OCI-M2 (cell line): ENCODE data around the gene KIRREL3.

Source experiments
- DNase-seq: peaks from one replicate; lab custom pipeline; 2025; ENCODE audit not compliant: unreplicated experiment; lab: John Stamatoyannopoulos, UW

The KIRREL3 gene

DNA sequence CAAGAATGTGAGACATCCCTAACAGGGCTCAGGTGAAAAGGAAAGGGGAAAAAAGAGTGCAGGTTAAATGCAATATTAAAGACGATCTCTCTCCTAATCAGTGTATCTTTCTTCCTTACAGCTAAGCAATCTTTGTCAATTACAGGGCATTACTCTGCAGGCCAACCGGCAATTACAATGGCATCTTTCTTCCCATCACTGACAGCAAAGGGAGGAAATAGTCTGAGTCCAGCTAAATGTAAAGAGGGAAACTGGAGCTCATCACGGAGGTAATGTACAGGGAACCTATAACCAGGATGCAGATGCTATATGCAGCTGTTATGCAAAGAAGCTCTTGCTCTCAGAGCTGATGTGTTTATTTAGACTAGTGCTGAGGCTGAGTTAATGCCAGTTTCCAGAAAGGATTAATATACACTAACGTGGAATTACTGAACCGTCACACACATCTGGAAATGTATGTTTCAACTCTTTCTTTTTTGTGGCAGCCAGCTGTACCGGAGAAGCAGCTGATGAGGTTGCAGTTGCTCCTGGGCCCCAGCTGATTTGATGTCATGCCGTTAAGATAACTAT is 121.6 kb downstream of the KIRREL3 start:
- DNase-seq: no peak

DNA sequence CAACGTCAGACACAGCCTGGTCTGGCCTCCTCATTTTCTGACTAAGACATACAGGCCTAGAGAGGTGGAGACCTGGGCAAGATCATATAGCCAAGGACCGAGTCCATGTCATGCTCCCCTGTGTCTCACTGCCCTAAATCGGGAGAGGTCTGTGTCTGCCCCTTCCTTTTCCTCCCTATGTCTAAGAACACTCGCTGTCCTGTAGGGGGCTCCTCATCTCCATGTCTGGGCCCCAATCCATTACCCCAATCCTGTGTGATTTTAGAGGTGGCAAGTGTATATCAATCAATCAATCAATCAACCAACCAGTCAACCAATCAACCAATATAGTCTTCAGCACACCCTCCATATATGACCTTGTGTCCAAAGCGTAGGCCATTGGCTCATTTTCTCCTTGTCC is 125.7 kb downstream of the KIRREL3 start:
- DNase-seq: no peak

DNA sequence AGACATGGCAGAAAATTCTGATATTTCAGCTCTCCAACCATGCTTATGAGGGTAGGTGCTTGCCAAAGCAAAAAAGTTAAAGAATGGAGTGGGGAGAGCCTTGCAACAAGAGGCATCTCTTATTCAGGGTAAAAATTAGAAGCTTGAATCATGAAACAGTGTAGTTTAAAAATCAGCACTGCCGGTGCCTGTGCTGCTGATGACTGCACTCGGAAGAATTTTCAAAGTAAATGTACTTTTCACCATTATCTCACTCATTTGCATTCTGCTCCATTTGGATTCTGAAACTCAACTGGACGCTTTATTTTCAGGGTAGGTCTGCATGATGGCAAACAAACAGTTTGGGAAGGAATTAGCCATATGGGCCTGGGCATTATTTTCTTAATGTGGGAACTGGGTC is 126.3 kb downstream of the KIRREL3 start:
- no peak for DNase-seq

DNA sequence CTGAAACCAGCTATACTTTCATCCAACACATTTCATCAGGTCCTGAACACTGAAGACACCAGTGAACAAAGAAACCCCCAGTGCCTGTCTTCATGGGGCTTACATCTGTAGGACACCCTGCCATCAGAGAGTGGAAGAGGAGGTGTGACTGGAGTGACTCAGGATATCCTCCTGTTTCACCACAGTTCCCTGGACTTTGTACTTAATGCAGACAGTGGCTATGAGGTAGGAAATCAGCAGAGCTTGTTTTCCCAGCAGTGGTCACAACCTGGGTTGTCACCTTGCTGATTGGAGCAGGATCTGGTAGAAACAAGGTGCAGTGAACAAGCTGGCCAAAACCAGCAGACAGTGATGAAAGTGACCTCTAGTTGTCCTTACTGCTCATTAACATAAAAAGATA is 128.8 kb downstream of the KIRREL3 start:
- no peak for DNase-seq

DNA sequence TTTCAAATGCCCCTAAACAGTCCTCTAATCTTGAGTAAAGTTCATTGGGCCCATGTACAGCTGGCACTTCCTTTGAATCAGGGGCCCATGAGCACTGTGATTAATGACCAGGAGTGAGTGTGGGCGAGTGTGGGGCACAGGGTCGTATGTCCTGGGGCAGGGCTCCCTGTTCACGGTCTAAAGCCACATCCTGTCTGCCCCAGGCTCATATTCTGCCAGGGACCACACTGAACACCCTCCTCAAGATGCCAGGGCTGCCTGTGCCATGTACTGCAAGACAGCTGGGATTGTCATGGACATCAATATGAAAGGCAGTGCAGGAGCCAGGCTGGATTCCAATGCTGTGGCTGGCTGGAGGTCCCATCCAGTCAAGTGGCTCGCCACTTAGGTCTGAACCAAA is 130.5 kb downstream of the KIRREL3 start:
- DNase-seq: no peak

DNA sequence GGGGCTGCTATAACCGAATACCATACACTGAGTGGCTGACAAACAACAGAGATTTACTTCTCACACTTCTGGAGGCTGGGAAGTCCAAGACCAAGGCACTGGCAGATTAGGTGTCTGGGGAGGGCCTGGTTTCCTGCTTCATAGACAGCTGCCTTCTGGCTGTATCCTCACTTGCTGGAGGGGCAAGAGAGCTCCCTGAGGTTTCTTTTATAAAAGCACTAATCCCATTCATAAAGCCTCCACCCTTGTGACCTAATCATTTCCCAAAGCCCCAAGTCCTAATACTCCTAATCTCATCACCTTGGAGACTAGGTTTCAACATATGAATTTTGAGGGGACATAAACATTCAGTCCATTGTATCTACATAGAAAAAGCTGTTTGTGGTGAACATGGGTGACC is 131.8 kb downstream of the KIRREL3 start:
- DNase-seq: no peak

DNA sequence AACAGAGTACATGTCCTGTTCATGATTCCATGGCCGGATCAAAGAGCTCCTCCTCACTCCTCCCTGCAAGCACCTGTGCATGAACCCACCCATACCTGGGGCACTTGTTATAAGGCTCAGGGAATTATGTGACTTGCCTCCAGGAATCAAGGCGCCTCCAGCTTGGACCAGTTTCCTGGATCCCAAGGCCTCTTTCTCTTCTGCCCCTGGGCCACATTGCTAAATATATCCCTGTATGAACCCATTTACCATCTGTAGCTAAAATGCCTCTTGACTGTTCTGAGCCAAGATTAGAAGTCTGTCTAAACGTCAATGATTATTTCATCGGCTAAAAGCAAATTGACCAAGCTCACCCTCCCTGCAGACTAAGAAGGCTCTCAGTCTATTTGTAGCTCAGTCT is 135.6 kb downstream of the KIRREL3 start:
- no peak for DNase-seq

DNA sequence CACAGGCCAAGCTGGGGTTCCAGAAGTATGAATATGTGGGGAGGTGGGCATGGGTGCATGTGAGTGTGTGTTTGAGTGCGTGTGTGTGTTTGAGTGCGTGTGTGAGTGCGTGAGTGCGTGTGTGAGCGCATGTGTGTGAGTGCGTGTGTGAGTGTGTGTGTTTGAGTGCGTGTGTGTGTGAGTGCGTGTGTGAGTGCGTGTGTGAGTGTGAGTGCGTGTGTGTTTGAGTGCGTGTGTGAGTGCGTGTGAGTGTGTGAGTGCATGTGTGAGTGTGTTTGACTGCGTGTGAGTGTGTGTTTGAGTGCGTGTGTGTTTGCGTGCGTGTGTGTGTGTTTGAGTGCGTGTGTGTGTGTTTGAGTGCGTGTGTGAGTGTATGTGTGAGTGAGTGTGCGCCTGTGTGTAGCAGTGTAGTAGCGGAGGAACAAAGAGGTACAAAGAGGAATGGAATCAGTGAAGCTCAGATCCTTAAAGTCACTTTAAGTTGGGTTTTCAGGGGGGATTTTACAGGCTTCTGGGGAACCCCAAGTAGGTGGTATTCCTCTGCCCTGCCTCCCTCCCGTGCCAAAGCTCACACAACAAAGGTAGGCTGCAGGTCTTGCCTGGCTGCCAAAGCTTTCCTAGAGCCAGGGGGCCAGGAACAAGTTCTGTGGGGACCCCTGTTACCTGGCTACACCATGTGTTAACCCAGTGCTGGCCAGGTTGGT is 137.1 kb downstream of the KIRREL3 start:
- no peak for DNase-seq

DNA sequence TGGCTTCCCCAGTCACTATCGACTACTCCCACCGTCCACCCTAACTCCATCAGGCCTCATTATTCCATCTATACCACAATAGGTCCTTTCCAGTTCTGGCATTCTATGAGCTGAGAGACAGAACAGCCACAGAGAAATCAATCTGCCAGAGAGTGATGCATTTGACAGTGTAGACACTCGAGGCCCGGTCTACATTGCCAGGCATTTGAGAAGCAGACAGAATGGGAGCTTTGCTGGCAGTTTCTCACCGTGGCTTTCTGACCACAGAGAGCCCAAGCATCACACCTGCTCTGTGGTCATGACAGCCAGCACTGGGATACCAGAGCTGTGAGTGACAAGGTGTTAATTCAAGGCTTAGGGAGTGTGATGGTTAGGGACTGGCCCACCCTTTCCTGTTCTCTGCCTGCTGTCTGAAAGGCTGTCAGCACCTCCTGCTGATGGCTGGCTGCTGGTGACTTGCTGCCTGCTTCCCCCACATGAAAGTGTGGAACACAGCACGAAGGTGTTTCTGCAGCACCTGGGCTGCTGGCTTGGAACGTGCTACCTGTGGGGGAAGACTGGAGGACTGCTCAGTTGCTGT is 137.8 kb downstream of the KIRREL3 start:
- no peak for DNase-seq

DNA sequence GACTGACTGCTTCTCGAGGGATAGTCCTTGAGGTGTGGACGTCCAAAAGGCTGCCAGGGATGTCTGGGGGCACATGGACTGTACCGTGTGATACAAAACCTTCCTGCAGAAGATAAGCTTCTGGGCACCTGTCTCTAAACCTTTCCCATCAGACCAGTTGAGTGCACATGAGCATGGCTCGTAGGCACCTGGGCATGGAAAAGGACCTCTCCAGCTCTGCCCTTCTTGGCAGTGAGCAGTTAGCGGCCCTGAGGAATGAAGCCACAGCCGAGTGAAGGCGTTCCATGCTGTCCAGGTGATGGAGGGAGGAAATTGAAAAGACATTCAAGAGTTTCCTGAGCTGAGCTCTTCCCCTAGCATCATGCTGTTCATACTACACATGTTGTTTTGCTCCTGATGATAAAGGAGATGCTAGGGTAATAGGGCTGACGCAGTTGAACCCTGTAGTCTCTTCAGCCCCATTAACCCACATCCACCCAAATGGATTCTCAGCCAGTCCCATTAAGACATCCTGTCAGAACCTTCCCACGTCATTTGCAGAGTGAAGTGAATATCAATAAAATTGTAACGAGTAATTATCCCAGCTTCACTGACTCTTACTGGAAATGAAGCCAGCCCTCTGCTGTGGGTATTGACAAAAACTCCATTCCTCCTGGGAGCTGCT is 138.6 kb downstream of the KIRREL3 start:
- no peak for DNase-seq

DNA sequence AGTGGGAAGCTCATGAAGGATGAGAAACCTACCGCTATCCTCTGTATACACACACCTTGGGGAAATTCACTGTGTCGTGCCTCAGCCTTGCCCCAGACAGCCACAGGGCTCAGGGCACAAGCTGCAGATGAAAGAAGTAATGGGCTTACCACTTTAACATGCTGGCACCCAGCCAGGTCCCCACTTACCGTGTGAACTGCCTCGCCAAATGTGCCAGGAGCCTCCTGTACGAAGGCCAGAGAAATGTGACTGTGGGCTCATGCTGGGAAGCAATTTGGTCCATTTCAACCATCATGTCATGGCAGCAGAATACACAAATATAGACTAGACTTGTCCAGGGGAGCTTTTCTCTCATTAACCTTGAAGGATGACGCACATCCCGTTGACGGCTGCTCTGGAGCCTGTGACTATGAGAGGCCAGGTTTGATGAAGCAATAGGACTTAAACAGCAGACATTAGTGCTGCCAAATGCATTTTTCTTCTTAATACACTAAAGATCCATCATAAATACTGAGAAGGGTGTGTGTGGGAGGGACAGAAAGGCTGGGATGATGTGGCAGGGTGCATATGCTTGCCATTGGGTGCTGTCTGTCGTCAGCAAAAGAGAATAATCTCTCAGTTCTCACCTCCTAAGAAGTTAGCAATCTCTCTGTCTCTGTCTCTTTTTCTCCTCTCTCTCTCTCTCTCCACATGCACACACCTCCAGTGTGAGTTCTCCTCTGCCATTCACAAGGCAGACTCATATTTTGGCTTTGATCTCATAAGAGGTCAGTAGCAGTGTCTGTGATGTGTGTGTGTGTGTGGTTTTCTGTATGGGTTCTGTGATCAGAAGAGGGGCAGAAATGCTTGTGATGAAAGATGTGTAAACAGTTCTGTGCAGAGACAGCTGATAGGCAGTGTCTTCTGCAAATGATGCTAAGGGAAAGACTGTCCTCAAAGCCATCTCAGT is 142.4 kb downstream of the KIRREL3 start:
- DNase-seq: no peak

DNA sequence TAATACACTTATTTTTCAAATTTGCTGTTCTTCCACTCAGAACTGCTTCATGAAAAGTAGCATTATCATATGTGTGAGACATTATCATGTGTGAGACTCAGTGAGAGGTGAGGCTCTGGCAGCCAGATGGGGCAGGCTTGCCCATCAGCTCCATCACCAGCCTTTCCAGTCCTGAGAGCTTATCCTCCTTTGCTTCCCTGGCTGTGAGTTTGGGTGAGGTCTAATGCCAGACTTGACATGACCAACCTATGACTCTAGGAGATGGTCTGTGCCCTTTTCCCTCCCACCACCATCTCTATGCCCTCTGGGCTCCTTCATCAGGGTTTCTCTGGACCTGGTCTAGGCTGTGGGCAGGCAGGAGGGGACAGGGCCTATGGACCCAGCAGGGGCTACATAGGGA is 145.0 kb downstream of the KIRREL3 start:
- no peak for DNase-seq

DNA sequence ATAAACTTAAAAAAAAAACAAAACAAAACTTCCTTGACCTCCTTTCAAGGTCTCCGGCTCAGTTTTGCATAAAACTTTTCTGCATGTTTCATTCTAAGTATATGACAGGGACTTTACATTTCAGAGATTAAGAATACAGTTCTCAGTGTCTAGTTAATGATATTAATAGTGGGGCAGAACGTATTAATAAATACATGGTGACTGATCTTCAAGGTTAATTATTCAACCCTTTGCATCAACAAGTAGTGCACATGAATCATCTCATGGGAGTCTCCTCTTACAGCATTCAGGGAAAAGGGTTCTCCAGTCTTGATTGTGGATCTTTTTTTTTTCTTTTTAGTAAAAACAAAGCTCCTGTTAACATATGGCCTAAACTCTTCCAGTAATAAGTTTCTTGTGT is 146.8 kb downstream of the KIRREL3 start:
- DNase-seq: no peak

DNA sequence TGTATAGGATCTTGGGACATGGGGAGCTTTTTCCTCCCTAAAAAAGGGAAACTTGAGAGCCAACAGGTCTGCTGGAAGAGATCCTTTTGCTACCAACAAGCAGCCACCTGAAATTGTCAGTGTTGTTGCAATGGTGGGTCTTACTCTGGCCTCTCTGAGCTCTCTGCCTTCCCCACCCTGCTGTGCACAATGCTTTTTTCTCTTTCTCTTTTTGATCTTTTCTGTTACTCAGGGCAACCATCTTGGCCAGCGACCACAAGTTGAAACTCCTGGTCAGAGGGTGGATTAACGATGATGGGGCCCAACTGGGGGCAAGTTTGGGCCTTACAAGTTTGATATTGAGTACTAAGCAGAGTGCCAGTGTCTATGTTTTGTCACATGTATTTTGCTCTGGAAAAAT is 155.8 kb downstream of the KIRREL3 start:
- no peak for DNase-seq

DNA sequence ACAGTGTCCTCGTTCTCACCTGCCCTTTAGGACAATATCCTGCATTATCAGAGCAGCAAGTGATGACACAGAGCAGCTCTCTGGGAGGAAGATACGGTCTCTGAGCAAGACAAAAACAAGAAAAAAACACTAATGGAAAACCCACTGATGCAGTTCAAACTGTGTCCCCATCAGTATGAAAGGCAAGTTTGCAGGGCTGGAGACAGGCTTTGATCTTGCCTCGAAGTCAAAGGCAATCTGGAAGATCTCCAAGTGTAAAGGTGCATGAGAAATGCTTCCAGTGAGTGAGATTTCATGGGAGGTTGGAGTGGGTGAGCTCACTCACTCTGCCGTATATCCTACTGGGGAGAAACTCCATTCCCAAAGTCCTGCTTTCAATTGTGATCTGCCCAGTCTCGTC is 157.5 kb downstream of the KIRREL3 start:
- no peak for DNase-seq

DNA sequence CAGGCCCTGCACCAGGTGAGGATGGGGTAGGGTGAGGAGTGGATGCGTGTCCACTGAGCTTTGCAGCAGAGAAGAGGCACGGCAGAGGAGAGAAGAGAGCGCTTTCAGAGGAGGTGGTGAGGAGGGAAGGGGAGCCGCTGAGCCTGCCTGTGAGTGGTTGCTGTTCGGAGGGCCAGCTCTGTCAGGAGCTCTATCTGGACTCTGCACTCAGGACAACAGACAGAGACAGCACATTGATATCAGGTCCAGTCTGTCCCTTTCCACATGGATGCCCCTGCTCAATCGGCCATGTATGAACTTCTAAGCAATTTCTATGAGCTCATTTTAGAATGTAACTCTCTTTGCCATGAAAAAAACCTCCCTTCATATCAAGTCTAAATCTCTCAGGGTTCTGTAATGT is 158.6 kb downstream of the KIRREL3 start:
- DNase-seq: no peak

DNA sequence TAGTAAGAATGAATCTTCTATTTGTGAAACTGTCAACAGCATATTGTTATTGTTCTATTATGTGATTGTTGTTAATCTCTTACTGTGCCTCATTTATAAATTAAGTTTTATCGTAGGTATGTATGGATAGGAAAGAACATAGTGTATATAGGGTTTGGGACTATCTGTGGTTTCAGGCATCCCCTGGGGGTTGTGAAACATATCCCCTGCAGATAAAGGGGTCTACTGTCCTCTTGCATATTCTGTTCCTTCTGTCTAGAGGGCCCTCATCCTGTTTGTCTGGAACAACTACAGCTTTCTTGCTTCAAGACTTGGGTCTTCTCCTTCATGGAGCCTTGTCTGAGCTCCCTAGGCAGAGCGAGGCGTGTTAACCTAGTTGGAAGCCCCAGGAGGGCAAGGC is 159.6 kb downstream of the KIRREL3 start:
- no peak for DNase-seq

DNA sequence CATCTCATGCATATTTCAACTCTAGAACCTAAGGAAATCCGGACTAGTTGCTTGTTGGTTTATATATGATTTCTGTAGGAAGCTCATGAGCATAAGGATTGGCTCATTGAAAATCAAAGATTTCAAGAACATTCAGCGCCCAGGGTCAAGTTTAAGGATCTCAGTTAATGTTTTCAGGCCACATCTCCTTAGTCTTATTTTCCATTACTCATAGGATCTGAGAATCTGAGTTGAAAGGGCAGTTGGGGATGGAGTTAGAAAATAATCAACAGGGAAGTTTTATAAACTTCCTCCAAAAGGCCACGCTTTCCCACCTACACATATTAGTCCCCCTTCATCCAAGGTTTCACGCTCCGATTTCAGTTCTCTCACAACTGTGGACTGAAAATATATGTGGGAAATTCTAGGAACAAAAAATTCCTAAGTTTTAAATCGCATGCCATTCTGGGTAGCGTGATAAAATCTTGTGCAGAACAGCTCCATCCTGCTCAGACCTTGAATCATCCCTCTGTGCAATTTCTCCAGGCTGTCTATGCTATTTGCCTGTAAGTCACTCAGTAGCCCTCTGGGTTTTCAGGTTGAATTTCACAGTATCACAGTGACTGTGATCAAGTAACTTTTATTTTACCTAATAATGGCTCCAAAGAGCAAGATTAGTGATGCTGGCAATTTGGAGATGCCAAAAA is 160.2 kb downstream of the KIRREL3 start:
- no peak for DNase-seq

DNA sequence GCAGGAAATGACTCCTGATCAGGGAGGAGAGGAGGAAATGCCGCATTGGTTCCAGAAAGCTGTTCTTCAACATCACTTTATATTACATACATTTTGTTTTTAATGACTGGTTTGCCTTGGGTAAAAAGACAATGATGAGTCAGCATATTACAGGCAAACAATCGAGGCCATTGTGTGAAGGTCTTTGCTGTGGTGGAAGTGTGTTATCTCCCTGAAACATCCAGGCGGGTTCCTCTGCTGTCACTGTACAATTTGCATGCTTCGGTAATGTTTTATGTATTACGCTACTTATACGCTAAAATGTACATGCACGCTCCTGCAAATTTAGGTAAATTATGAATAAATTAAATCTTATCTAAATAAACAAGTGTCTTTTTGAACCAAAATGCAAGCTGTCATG is 161.1 kb downstream of the KIRREL3 start:
- no peak for DNase-seq

DNA sequence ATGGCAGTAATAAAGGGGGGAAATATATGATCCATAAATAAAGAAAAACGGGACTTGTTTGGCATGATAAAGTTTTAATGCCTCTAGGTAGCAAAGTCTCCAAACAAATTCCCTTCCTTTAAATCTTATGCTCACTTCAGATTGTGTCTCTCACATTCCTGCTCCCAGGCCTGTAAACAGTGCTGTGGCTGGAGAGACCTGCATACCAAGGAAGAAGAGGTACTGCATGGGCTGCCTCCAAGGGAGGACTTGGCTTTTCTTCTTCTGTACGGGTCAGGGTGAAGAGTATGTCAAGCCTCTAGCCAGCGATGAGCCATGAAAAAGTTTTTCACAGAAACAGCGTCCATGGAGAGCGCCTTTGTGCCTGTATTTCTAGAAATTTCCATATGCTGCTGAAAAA is 161.8 kb downstream of the KIRREL3 start:
- no peak for DNase-seq

DNA sequence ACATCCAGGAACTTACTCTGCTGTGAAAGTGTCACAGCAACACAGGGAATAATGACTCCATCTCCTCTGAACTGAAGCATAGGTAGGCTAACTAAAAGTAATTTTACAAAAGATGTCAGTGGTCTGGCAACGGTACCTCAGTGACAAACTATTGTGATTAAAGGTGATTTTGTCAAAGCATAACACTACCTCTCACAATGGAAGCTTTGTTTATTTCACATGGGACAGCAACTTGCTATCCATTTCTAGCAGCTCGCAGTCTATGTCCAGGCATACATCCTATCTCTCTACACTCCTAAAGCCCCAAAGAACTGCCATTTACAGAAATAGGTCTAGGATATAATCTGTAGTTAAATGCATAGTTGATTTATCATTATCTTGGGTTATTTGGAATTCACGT is 163.0 kb downstream of the KIRREL3 start:
- no peak for DNase-seq
